Limb (tissue), 2 donors: ENCODE results near the gene CTAG1B.
"Not testable (repeated sequence)": the region's sequence is repeated elsewhere in the genome, so short reads cannot be mapped to it uniquely, and the experiment has no call there.

Source experiments
- DNase-seq, 2 donors: peaks; one replicate each; pipeline ENCODE4 v3.0.0-alpha.2; 2016; ENCODE audit errors: extremely low spot score in 2 of 2

CTAG1B gene

DNA sequence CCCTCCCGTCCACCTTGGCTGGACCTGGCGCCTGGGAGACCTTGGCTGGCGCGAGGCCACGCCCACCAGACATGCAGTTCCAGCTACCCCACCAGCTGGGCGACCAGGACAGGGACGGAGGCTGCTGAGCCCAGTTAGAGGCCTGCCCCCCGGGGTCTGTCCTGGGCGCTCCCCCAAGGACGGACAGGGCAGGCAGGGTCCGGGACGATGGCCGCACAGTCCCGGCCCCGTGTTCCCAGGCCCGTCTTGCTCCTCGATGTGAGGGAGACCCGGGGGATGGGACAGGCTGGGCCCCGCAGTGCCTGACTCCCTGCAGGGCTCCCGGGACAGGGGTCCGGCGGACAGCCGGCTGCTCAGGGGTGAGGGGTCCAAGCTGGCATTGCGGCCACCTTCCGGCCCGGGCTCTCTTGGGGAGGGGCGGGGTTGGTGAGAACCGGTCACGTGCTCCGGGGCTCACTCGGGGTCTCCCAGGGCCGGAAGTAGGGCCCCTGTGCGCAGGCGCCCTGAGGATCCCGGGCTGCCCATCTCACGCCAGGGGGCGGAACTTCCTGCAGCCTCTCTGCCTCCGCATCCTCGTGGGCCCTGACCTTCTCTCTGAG lies 34.4 kb downstream of the CTAG1B start, which contains the start of gene CTAG1A:
TSS of gene CTAG1A (plus strand) at position 549 of the 599 bp plus-strand sequence. CDS start 74 bp downstream, outside the sequence.
- DNase-seq = not testable (repeated sequence)

DNA sequence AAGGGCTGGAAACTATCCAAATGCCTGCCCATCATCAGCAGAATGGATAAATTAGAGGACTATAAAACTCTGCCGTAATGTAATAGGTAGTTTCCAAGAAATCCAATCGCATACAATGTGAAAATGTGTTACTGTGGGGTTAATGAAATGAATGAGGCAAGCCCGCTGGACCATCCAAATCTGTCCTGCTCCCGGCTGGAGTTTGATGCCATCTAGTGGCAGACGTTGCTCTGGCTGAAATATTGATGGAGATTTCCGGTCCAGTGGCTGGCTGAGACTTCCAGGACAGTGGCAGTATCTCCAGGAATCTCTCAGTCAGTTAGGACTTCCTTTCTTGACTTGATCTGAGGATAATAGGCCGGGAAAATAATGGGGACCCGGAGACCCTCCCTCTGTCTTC lies 36.1 kb downstream of the CTAG1B start:
- DNase-seq = not testable (repeated sequence)

DNA sequence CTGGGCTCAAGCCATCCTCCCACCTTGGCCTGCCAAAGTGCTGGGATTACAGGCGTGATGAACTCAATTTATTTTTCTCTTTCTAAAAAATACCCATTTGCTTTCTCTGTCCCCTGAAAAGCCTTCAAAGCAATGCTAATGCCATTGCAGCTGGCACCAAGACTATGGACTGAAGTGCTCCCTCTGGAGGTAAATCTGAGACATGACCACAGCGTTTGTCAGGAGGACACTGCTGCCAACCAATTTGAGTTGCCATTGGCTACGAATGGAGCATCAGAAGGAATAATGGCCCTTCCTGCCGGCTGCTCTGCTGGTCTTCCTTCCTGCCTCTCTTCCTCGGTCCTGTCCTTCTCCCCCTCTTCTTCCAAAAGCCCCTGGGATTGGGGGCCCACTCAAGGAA lies 44.0 kb downstream of the CTAG1B start:
- DNase-seq = not testable (repeated sequence)

DNA sequence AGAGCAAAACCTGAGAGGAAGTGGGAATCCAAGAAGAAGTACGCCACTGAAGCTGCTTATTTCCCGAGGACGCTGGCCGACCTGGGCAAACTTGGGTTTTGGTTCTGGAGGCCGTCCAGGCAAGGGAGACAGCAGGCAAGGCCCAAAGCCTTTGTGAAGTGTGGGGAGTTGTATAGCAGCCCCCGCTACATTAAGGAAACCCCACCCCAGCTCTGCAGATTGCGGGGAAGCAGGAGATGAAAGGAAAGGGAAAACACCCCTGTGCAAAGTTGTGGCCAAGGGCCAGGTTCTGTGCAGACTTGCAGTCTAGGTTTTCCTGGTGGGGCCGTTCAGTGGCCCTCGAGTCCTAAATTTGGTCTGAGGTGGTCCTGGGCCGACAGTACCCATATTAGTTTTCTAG lies 46.0 kb downstream of the CTAG1B start:
- not testable (repeated sequence) for DNase-seq

DNA sequence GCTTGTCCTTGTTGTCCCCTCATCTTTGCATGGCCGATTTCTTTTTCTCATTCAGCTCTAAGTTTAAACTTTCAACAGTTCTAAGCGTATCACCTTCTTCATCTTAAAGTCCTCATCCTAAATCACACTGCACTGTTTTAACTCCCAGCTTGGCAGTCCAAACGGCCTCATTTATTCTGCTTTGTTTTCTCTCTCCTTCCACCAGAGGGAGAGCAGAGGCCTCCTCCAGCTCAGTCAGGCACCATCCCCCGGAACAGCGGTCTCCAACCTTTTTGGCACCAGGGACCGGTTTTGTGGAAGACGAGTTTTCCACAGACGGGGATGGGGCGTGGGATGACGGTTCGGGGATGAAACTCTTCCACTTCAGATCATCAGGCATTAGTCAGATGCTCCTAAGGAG lies 48.7 kb downstream of the CTAG1B start:
- DNase-seq = not testable (repeated sequence)
